HEK293 (cell line): ENCODE results near the gene CREB3.

ENCODE experiments used
- CTCF ChIA-PET: fragments of 350-600 bp; formaldehyde crosslinking; extraction: SDS; loops from one replicate; lab custom pipeline; 2021; ENCODE audit warnings: antibody characterized with exemption; lab: Yijun Ruan, JAX
- POLR2A ChIA-PET: fragments of 300-600 bp; formaldehyde crosslinking; extraction: SDS; loops from one replicate; lab custom pipeline; 2020; ENCODE audit warnings: antibody characterized with exemption, inconsistent platforms; lab: Yijun Ruan, JAX
- H3K27ac ChIP-seq: fragments of 200-500 bp; sonication (Bioruptor generic); 2 replicates; pipeline ENCODE4 v1.5.1; 2014; ENCODE audit warnings: low read depth, low read length, control low read depth, inconsistent platforms; ENCODE audit errors: extremely low read depth
- H3K36me3 ChIP-seq, 2 experiments: fragments of 200-500 bp in 1 of 2; sonication (Bioruptor generic) in 1 of 2; 1 replicate in 1 of 2; 2 replicates in 1 of 2; pipeline ENCODE4 v1.5.1; 2014 to 2017; ENCODE audit warnings: inconsistent platforms in 2 of 2, low read length in 2 of 2; ENCODE audit not compliant: control insufficient read depth in 2 of 2, insufficient read depth in 1 of 2
- H3K4me1 ChIP-seq: fragments of 200-500 bp; sonication (Bioruptor generic); 2 replicates; pipeline ENCODE4 v1.5.1; 2014; ENCODE audit warnings: mild to moderate bottlenecking, low read length, inconsistent platforms; ENCODE audit not compliant: control insufficient read depth, insufficient read depth
- H3K4me3 ChIP-seq: 2 replicates; pipeline ENCODE4 v1.5.1; 2011; ENCODE audit warnings: low read depth, mild to moderate bottlenecking, control low read depth, low read length, moderate library complexity
- H3K9me3 ChIP-seq: fragments of 200-500 bp; sonication (Bioruptor generic); 2 replicates; pipeline ENCODE4 v1.5.1; 2014; ENCODE audit warnings: low read depth, low read length, inconsistent platforms; ENCODE audit not compliant: control insufficient read depth, insufficient read depth
- FEZF1 ChIP-seq: fragments of 450-650 bp; formaldehyde crosslinking; IDR thresholded peaks from 2 replicates; pipeline ENCODE4 v1.5.1; 2016; ENCODE audit warnings: missing biosample characterization, missing genetic modification characterization
- GLI2 ChIP-seq: fragments of 450-650 bp; formaldehyde crosslinking; IDR thresholded peaks from 2 replicates; pipeline ENCODE4; 2017; ENCODE audit warnings: missing biosample characterization, missing genetic modification characterization, low read depth, borderline replicate concordance
- GLIS2 ChIP-seq: fragments of 450-650 bp; formaldehyde crosslinking; IDR thresholded peaks from 2 replicates; pipeline ENCODE4 v1.5.1; 2016; ENCODE audit warnings: missing biosample characterization, missing genetic modification characterization
- KLF7 ChIP-seq: fragments of 450-650 bp; formaldehyde crosslinking; IDR thresholded peaks from 2 replicates; pipeline ENCODE4 v1.5.1; 2016; ENCODE audit warnings: missing biosample characterization, missing genetic modification characterization, borderline replicate concordance
- PATZ1 ChIP-seq: fragments of 450-650 bp; formaldehyde crosslinking; IDR thresholded peaks from 2 replicates; pipeline ENCODE4 v1.5.1; 2016; ENCODE audit warnings: missing biosample characterization, missing genetic modification characterization
- SCRT1 ChIP-seq: fragments of 450-650 bp; formaldehyde crosslinking; IDR thresholded peaks from 2 replicates; pipeline ENCODE4 v1.5.1; 2016; ENCODE audit warnings: missing biosample characterization, missing genetic modification characterization, borderline replicate concordance
- YY2 ChIP-seq: fragments of 450-650 bp; formaldehyde crosslinking; IDR thresholded peaks from 2 replicates; pipeline ENCODE4 v1.5.1; 2016; ENCODE audit warnings: missing biosample characterization, missing genetic modification characterization
- ZBTB17 ChIP-seq: fragments of 450-650 bp; formaldehyde crosslinking; IDR thresholded peaks from 2 replicates; pipeline ENCODE4 v1.5.1; 2016; ENCODE audit warnings: missing biosample characterization, missing genetic modification characterization
- ZBTB21 ChIP-seq: fragments of 450-650 bp; formaldehyde crosslinking; IDR thresholded peaks from 2 replicates; pipeline ENCODE4 v1.5.1; 2017; ENCODE audit warnings: missing biosample characterization, missing genetic modification characterization
- ZNF157 ChIP-seq: fragments of 450-650 bp; formaldehyde crosslinking; IDR thresholded peaks from 2 replicates; pipeline ENCODE4 v1.5.1; 2016; ENCODE audit warnings: missing biosample characterization, missing genetic modification characterization
- ZNF16 ChIP-seq: fragments of 450-650 bp; formaldehyde crosslinking; IDR thresholded peaks from 2 replicates; pipeline ENCODE4 v1.5.1; 2016; ENCODE audit warnings: low read depth, missing biosample characterization, missing genetic modification characterization
- ZNF169 ChIP-seq: fragments of 450-650 bp; formaldehyde crosslinking; IDR thresholded peaks from 2 replicates; pipeline ENCODE4 v1.5.1; 2016; ENCODE audit warnings: missing biosample characterization, missing genetic modification characterization
- ZNF174 ChIP-seq: fragments of 450-650 bp; formaldehyde crosslinking; IDR thresholded peaks from 2 replicates; pipeline ENCODE4 v1.5.0; 2017; ENCODE audit warnings: missing biosample characterization, mild to moderate bottlenecking, missing genetic modification characterization
- ZNF175 ChIP-seq: fragments of 450-650 bp; formaldehyde crosslinking; IDR thresholded peaks from 2 replicates; pipeline ENCODE4 v1.5.1; 2016; ENCODE audit warnings: missing biosample characterization, missing genetic modification characterization
- ZNF19 ChIP-seq: fragments of 450-650 bp; formaldehyde crosslinking; IDR thresholded peaks from 2 replicates; pipeline ENCODE4; 2016; ENCODE audit warnings: missing biosample characterization, missing genetic modification characterization, low read depth
- ZNF2 ChIP-seq: fragments of 450-650 bp; formaldehyde crosslinking; IDR thresholded peaks from 2 replicates; pipeline ENCODE4 v1.5.1; 2016; ENCODE audit warnings: missing biosample characterization, missing genetic modification characterization
- ZNF223 ChIP-seq: fragments of 450-650 bp; formaldehyde crosslinking; IDR thresholded peaks from 2 replicates; pipeline ENCODE4 v1.5.1; 2016; ENCODE audit warnings: missing biosample characterization, missing genetic modification characterization
- ZNF37A ChIP-seq: fragments of 450-650 bp; IDR thresholded peaks from 2 replicates; pipeline ENCODE4 v1.5.1; 2018; ENCODE audit warnings: missing biosample characterization, missing genetic modification characterization
- ZNF433 ChIP-seq: fragments of 450-650 bp; formaldehyde crosslinking; IDR thresholded peaks from 2 replicates; pipeline ENCODE4 v1.5.1; 2016; ENCODE audit warnings: missing biosample characterization, missing genetic modification characterization, low read depth
- ZNF48 ChIP-seq: fragments of 450-650 bp; formaldehyde crosslinking; IDR thresholded peaks from 2 replicates; pipeline ENCODE4 v1.5.1; 2016; ENCODE audit warnings: missing biosample characterization, missing genetic modification characterization
- ZNF501 ChIP-seq: fragments of 450-650 bp; formaldehyde crosslinking; IDR thresholded peaks from 2 replicates; pipeline ENCODE4 v1.5.1; 2016; ENCODE audit warnings: missing biosample characterization, missing genetic modification characterization
- ZNF513 ChIP-seq: fragments of 450-650 bp; IDR thresholded peaks from 2 replicates; pipeline ENCODE4 v1.5.1; 2018; ENCODE audit warnings: missing biosample characterization, missing genetic modification characterization
- ZNF521 ChIP-seq: fragments of 450-650 bp; formaldehyde crosslinking; IDR thresholded peaks from 2 replicates; pipeline ENCODE4 v1.5.1; 2017; ENCODE audit warnings: missing biosample characterization, mild to moderate bottlenecking, missing genetic modification characterization
- ZNF530 ChIP-seq: fragments of 450-650 bp; formaldehyde crosslinking; IDR thresholded peaks from 2 replicates; pipeline ENCODE4 v1.5.1; 2016; ENCODE audit warnings: low read depth, missing biosample characterization, missing genetic modification characterization
- ZNF629 ChIP-seq: fragments of 450-650 bp; formaldehyde crosslinking; IDR thresholded peaks from 2 replicates; pipeline ENCODE4 v1.5.1; 2017; ENCODE audit warnings: missing biosample characterization, missing genetic modification characterization
- ZNF747 ChIP-seq: fragments of 450-650 bp; formaldehyde crosslinking; IDR thresholded peaks from 2 replicates; pipeline ENCODE4 v1.5.1; 2016; ENCODE audit warnings: missing biosample characterization, missing genetic modification characterization
- ZNF768 ChIP-seq: fragments of 450-650 bp; formaldehyde crosslinking; IDR thresholded peaks from 2 replicates; pipeline ENCODE4 v1.5.1; 2018; ENCODE audit warnings: missing biosample characterization, mild to moderate bottlenecking, missing genetic modification characterization
- ZNF791 ChIP-seq: fragments of 450-650 bp; formaldehyde crosslinking; IDR thresholded peaks from 2 replicates; pipeline ENCODE4 v1.5.1; 2016; ENCODE audit warnings: missing biosample characterization, missing genetic modification characterization
- ZSCAN23 ChIP-seq: fragments of 450-650 bp; formaldehyde crosslinking; IDR thresholded peaks from 2 replicates; pipeline ENCODE4 v1.5.1; 2016; ENCODE audit warnings: missing biosample characterization, missing genetic modification characterization
- ZXDB ChIP-seq: fragments of 450-650 bp; formaldehyde crosslinking; IDR thresholded peaks from 2 replicates; pipeline ENCODE4 v1.5.1; 2016; ENCODE audit warnings: missing biosample characterization, missing genetic modification characterization
- TF ChIP-seq, protein P1 (sequence below): fragments of 450-650 bp; formaldehyde crosslinking; IDR thresholded peaks from 2 replicates; pipeline ENCODE4 v1.5.1; 2016; ENCODE audit warnings: missing biosample characterization, missing genetic modification characterization
- TF ChIP-seq, protein P2 (sequence below): fragments of 450-650 bp; formaldehyde crosslinking; IDR thresholded peaks from 2 replicates; pipeline ENCODE4 v1.5.1; 2016; ENCODE audit warnings: missing biosample characterization, missing genetic modification characterization

The CREB3 gene

GRCh38 chr9:35729101-35729500, 3.4 kb upstream of the CREB3 start (continued):
- TF ChIP-seq GLIS2 (tag by site-specific recombination) (no peak), ZNF223 (tag by site-specific recombination) (no peak), ZNF433 (tag by site-specific recombination) (no peak), ZNF19 (tag by site-specific recombination) (no peak), ZNF37A (tag by site-specific recombination) (no peak), ZNF747 (tag by site-specific recombination) (no peak), FEZF1 (tag by site-specific recombination) (no peak), SCRT1 (tag by site-specific recombination) (no peak), ZNF768 (tag by site-specific recombination) (no peak)

GRCh38 chr9:35729700-35730485, 2.6 kb upstream of the CREB3 start:
- Histone ChIP-seq H3K27ac (no peak overlapping the region), H3K36me3 (peaks cover 1 to 56% of the 10 kb centered on the region in 2 experiments; a peak in 2 of 3 replicates), H3K9me3 (no peaks in the 10 kb centered on the region), H3K4me1 (peaks cover 13% of the 10 kb centered on the region), H3K4me3 (no peak overlapping the region)
- ChIA-PET POLR2A (interaction anchor here (3.4 to 4.2 kb wide), 4 partner anchors 10 to 83 kb away, joined by 21 to 73 read pairs (median 22); partner anchors contain the start of genes GBA2 and RGP1), CTCF (interaction anchor here (0.6 to 8.0 kb wide), 29 partner anchors 8 to 742 kb away, joined by 3 to 88 read pairs (median 5); partner anchors contain the start of genes CCDC107 and RMRP)
- TF ChIP-seq GLIS2 (tag by site-specific recombination), result no peak
- no peak for TF ChIP-seq ZNF530 (tag by site-specific recombination)
- no peak for TF ChIP-seq ZBTB21 (tag by site-specific recombination)
- no peak for TF ChIP-seq PATZ1 (tag by site-specific recombination)
- no peak for TF ChIP-seq ZNF174 (tag by site-specific recombination)
- no peak for TF ChIP-seq ZNF169
- no peak for TF ChIP-seq YY2 (tag by site-specific recombination)
- TF ChIP-seq ZNF629 (tag by site-specific recombination), result 0 out of 2 replicates have a peak, but pooled peaks have one; percentile 14
- TF ChIP-seq ZNF16 (tag by site-specific recombination), result no peak
- no peak for TF ChIP-seq KLF7 (tag by site-specific recombination)
- no peak for TF ChIP-seq ZNF501 (tag by site-specific recombination)
- no peak for TF ChIP-seq ZXDB (tag by site-specific recombination)
- no peak for TF ChIP-seq ZNF175
- TF ChIP-seq, protein P1, sequence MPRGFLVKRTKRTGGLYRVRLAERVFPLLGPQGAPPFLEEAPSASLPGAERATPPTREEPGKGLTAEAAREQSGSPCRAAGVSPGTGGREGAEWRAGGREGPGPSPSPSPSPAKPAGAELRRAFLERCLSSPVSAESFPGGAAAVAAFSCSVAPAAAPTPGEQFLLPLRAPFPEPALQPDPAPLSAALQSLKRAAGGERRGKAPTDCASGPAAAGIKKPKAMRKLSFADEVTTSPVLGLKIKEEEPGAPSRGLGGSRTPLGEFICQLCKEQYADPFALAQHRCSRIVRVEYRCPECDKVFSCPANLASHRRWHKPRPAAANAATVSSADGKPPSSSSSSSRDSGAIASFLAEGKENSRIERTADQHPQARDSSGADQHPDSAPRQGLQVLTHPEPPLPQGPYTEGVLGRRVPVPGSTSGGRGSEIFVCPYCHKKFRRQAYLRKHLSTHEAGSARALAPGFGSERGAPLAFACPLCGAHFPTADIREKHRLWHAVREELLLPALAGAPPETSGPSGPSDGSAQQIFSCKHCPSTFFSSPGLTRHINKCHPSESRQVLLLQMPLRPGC (tag by site-specific recombination), result no peak
- peak; percentile 20; the same call in 1 of the 2 replicates for TF ChIP-seq ZBTB17
- TF ChIP-seq ZSCAN23 (tag by site-specific recombination), result no peak
- no peak for TF ChIP-seq ZNF48
- TF ChIP-seq, protein P2, sequence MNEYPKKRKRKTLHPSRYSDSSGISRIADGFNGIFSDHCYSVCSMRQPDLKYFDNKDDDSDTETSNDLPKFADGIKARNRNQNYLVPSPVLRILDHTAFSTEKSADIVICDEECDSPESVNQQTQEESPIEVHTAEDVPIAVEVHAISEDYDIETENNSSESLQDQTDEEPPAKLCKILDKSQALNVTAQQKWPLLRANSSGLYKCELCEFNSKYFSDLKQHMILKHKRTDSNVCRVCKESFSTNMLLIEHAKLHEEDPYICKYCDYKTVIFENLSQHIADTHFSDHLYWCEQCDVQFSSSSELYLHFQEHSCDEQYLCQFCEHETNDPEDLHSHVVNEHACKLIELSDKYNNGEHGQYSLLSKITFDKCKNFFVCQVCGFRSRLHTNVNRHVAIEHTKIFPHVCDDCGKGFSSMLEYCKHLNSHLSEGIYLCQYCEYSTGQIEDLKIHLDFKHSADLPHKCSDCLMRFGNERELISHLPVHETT (tag by site-specific recombination), result no peak
- no peak for TF ChIP-seq GLI2 (tag by site-specific recombination)
- TF ChIP-seq ZNF157 (tag by site-specific recombination), result no peak
- TF ChIP-seq ZNF521, result no peak
- TF ChIP-seq ZNF2 (tag by site-specific recombination), result no peak; the same call in 1 of the 2 replicates
- TF ChIP-seq ZNF513, result no peak
- no peak for TF ChIP-seq ZNF791 (tag by site-specific recombination)
